Heart right ventricle (tissue), 16 donors: Measurements from ENCODE around the gene MCFD2. TPM values are rescaled to one million over a fixed set of nuclear protein-coding genes. Genes with fewer than 3 reads are reported as not detected.
"Not testable (repeated sequence)": the region's sequence is repeated elsewhere in the genome, so short reads cannot be mapped to it uniquely, and the experiment has no call there.

Experiments
- ATAC-seq, 8 donors: fragments of 200-7000 bp; cut with Tn5 transposase; one replicate each; pipeline ENCODE4 v1.9.1; 2020; ENCODE audit warnings: mild to moderate bottlenecking in 8 of 8, moderate library complexity in 8 of 8, moderate number of reproducible peaks in 1 of 8
- DNase-seq, 2 donors: peaks; one replicate each; pipeline ENCODE4 v3.0.0-alpha.2; 2020
- H3K27ac ChIP-seq, 10 donors: fragments of 200-600 bp; sonication (generic) in 2 of 10; one replicate each; pipeline versions ENCODE4 v1.5.0 to v1.8.0; 2020 to 2022; ENCODE audit warnings: mild to moderate bottlenecking in 3 of 10
- H3K27me3 ChIP-seq, 7 donors: fragments of 200-600 bp; one replicate each; pipeline ENCODE4 v1.8.0; 2021 to 2022; ENCODE audit warnings: mild to moderate bottlenecking in 2 of 7
- H3K36me3 ChIP-seq, 9 donors: fragments of 200-600 bp; sonication (generic) in 1 of 9; one replicate each; pipeline versions ENCODE4 v1.5.0 to v1.8.0; 2020 to 2022; ENCODE audit warnings: mild to moderate bottlenecking in 2 of 9
- H3K4me1 ChIP-seq, 9 donors: fragments of 200-600 bp; sonication (generic) in 1 of 9; one replicate each; pipeline versions ENCODE4 v1.5.0 to v1.8.0; 2020 to 2022; ENCODE audit warnings: mild to moderate bottlenecking in 4 of 9
- H3K4me3 ChIP-seq, 10 donors: fragments of 200-600 bp; sonication (generic) in 2 of 10; one replicate each; pipeline versions ENCODE4 v1.5.0 to v1.8.0; 2020 to 2022; ENCODE audit warnings: mild to moderate bottlenecking in 7 of 10, moderate library complexity in 2 of 10
- H3K9me3 ChIP-seq, 11 donors: fragments of 200-600 bp in 10 of 11; sonication (generic) in 2 of 11; one replicate each; pipeline versions ENCODE4 v1.5.0 to v1.8.0; 2013 to 2022; ENCODE audit warnings: mild to moderate bottlenecking in 2 of 11, control low read depth in 1 of 11, moderate library complexity in 1 of 11
- WGBS, 2 donors: extraction: QIAGEN DNeasy Blood & Tissue Kit; methylation state at CpG; one replicate each; pipeline ENCODE4 v1.1.7; 2013; ENCODE audit warnings: inconsistent platforms in 1 of 2; 5-methylcytosine and 5-hydroxymethylcytosine counted together
- intact Hi-C, 10 donors: fragments of 100-400 bp; cut with DNase I; formaldehyde crosslinking; loops; one replicate each; pipeline versions ENCODE4 v1.11.1 to v1.14.2; 2022
- polyA plus RNA-seq, 2 donors: library from polyadenylated mRNA; stranded (reverse); fragments of 200-250 nt; gene quantifications; one replicate each; pipeline ENCODE4 v1.2.3, GENCODE V29; 2013
- total RNA-seq, 10 donors: library from RNA; stranded (reverse); fragmentation: NEBNext Ultra II Directional in 3 of 10; extraction: Animal tissue kit (Norgen Biotek cat#: 25700) in 3 of 10; gene quantifications; one replicate each; pipeline versions ENCODE4 v1.2.1 to v1.2.4, GENCODE V29; 2021 to 2023
- TF ChIP-seq, protein P1 (sequence below), 9 donors: fragments of 200-600 bp; sonication (generic) in 2 of 9; IDR thresholded peaks; one replicate each; pipeline versions ENCODE4 v1.5.0 to v1.8.0; 2021 to 2022; ENCODE audit warnings: antibody characterized with exemption in 9 of 9, mild to moderate bottlenecking in 5 of 9, moderate library complexity in 1 of 9
- donor health status: Arrhythmogenic right ventricular cardiomyopathy.
- donor health status: ischemic (EF 13 %, LVEDD 7.1; RV severe dilation, severe dysfunction).
- donor health status: healthy with polysubstance abuse.
- donor health status: DM: no; HTN: yes; CAD: no.
- donor health status: DM: no; HTN: no; CAD: no.
- donor health status: ischemic (EF 25% LVEDD 6.9; RV normal size, moderate dysfunction).
- donor health status: ischemic (EF 25% LVEDD 5.7; RV mildly dilated, moderate dysfunction).
- donor health status: healthy.
- donor health status: DM: yes; HTN: yes; CAD: no.
- donor health status: Ischemic cardiomyopathy.
- donor health status: ischemic (EF 35%, LVEDD 5.7; RV mildly dilated, moderate dysfunction).
- donor health status: nonischemic (EF 11% LVEDD 7.7; RV severe dilation, severe dysfunction).
- donor health status: DM: yes; HTN: yes; CAD: no.
- donor health status: PGD.
- donor health status: ischemic (EF 29% LVEDD 5.4; RV normal size, mild dysfunction).
- donor health status: nonischemic (EF 23%, LVEDD 6.1; RV moderate dilation, normal function).

MCFD2 gene
- total and polyA plus RNA-seq, 12 donors: 13.2 to 88.4 (median 53.2) TPM

GRCh38 chr2:46913471-46914381, 1.9 kb downstream of the MCFD2 start:
- TF ChIP-seq, protein P1, sequence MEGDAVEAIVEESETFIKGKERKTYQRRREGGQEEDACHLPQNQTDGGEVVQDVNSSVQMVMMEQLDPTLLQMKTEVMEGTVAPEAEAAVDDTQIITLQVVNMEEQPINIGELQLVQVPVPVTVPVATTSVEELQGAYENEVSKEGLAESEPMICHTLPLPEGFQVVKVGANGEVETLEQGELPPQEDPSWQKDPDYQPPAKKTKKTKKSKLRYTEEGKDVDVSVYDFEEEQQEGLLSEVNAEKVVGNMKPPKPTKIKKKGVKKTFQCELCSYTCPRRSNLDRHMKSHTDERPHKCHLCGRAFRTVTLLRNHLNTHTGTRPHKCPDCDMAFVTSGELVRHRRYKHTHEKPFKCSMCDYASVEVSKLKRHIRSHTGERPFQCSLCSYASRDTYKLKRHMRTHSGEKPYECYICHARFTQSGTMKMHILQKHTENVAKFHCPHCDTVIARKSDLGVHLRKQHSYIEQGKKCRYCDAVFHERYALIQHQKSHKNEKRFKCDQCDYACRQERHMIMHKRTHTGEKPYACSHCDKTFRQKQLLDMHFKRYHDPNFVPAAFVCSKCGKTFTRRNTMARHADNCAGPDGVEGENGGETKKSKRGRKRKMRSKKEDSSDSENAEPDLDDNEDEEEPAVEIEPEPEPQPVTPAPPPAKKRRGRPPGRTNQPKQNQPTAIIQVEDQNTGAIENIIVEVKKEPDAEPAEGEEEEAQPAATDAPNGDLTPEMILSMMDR (IDR thresholded peaks at IDR 0.05): no peak

DNA sequence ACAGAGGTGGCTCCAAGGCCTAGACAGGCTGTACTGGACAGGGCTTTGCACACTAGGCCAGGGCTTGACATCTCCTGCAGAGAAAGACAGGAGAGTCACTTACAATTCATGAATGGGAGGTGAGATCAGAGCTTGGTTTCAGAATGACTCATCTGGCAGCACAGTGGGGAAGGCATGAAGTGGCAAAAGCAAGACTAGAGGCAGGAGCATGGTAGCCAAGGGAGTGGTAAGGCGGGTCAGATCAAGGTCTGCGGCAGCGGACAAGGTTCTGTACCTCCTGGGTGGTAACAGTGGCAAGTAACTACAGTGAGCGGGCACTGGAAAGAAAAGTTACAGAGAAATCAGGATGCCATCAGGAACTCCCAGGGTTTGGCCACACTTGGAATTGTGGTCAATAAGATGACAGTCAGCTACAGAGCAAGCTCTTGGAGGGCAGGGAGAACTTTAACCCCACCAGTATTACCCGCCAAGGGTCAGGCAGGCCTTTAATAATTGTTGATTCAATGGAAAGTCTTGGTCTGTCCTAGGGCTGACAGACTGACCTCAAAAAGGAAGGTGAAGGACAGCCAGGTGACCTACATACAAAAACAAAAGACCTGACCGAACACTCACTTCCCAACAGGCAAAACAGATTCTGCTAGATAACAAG, 5.7 kb downstream of the MCFD2 start:
- 90 to 95% methylated on average over 6 of the region's 6 CpGs for WGBS, 2 donors
- ATAC-seq: peak in 6 of 8 donors; percentile 24 to 63 (median 43)

More at GRCh38 chr2:46913471-46914381, 1.9 kb downstream of the MCFD2 start:
- intact Hi-C loops: no loop called here
- Histone ChIP-seq H3K9me3 (no peaks in the 10 kb centered on the region), H3K36me3 (peaks cover 0 to 39% (median 20%) of the 10 kb centered on the region in 9 donors), H3K27me3 (no peaks in the 10 kb centered on the region), H3K27ac (peak overlapping the region in 7 of 10 donors; percentile 89 to 99 (median 96)), H3K4me3 (peak overlapping the region in 7 of 10 donors; percentile 81 to 100 (median 97)), H3K4me1 (peaks cover 10 to 63% (median 46%) of the 10 kb centered on the region in 9 donors)
- ATAC-seq (peak in 1 of 8 donors; percentile 4), DNase-seq (peak in 1 of 2 donors; percentile 21)
- 83 to 85% methylated on average over 8 of the region's 8 CpGs for WGBS, 2 donors

GRCh38 chr2:46909150-46909549, 6.5 kb downstream of the MCFD2 start:
- Histone ChIP-seq H3K27me3 (no peaks in the 10 kb centered on the region), H3K27ac (peak overlapping the region in 3 of 10 donors; percentile 30 to 45 (median 40)), H3K4me3 (no peak overlapping the region), H3K9me3 (no peaks in the 10 kb centered on the region), H3K36me3 (peaks cover 0 to 85% (median 58%) of the 10 kb centered on the region in 9 donors), H3K4me1 (peaks cover 10 to 36% (median 25%) of the 10 kb centered on the region in 9 donors)
- no peak for ATAC-seq
- 71 to 75% methylated on average over 4 of the region's 4 CpGs for WGBS, 2 donors
- intact Hi-C loops: no loop called here
- no peak for DNase-seq
- TF ChIP-seq, protein P1 (IDR thresholded peaks at IDR 0.05): no peak

More for the DNA sequence above, 5.7 kb downstream of the MCFD2 start:
- Histone ChIP-seq H3K4me1 (peaks cover 10 to 43% (median 33%) of the 10 kb centered on the region in 9 donors), H3K9me3 (no peaks in the 10 kb centered on the region), H3K27me3 (no peaks in the 10 kb centered on the region), H3K4me3 (no peak overlapping the region), H3K36me3 (peaks cover 0 to 77% (median 50%) of the 10 kb centered on the region in 9 donors), H3K27ac (peak overlapping the region in 5 of 10 donors; percentile 13 to 45 (median 40))
- intact Hi-C loops: no loop called here
- TF ChIP-seq, protein P1 (IDR thresholded peaks at IDR 0.05): no peak
- no peak for DNase-seq

DNA sequence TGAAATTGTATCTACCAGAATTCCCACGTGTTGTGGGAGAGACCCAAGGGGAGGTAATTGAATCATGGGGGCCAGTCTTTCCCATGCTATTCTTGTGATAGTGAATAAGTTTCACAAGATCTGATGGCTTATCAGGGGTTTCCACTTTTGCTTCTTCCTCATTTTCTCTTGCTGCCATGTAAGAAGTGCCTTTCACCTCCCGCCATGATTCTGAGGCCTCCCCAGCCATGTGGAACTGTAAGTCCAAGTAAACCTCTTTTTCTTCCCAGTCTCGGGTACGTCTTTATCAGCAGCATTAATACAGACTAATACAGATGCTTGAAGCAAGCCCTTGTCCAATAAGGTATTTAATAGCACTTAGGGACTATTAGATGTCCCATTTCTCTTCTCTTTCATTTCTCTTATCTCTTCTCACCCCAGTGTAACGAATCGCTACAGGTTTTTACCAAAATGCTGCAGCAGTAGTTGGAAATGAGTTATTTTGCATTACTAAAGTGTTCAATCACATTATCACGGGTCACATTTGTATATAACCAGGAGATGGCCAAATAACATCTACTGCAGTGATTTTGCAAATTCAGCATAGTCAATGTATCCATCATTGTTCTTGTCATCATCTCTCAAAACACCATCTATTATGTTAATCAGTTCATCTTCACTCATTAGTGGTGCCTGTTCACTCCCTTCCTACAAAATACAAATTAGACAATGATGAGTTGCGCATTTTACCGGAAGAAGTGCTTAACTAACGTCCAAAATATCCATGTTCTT, 10.5 kb downstream of the MCFD2 start:
- Histone ChIP-seq H3K4me1 (peaks cover 0 to 15% (median 12%) of the 10 kb centered on the region in 9 donors), H3K36me3 (peaks cover 0 to 82% (median 48%) of the 10 kb centered on the region in 9 donors)
- H3K27me3 ChIP-seq, intact Hi-C loops, H3K9me3 ChIP-seq, H3K4me3 ChIP-seq, DNase-seq, H3K27ac ChIP-seq, ATAC-seq: not testable (repeated sequence)
- WGBS, 2 donors: 93 to 94% methylated on average over 10 of the region's 10 CpGs

- H3K27me3 ChIP-seq, H3K27ac ChIP-seq, H3K4me3 ChIP-seq, H3K9me3 ChIP-seq, H3K4me1 ChIP-seq, DNase-seq, ATAC-seq, intact Hi-C loops: not testable (repeated sequence)
- WGBS, 2 donors: 73 to 78% methylated on average over 6 of the region's 6 CpGs
- peaks cover 0 to 61% (median 34%) of the 10 kb centered on the region in 9 donors for H3K36me3 ChIP-seq
Measured at GRCh38 chr2:46902980-46903379, 12.6 kb downstream of the MCFD2 start.
